GM23338 (cell line): ENCODE results near the gene CDH5. TPM values are rescaled to one million over a fixed set of nuclear protein-coding genes. Genes with fewer than 3 reads are reported as not detected.

ENCODE experiments used
- ATAC-seq: fragments of 200-7000 bp; cut with Tn5 transposase; 3 replicates; pipeline ENCODE4 v1.9.1; 2020
- DNase-seq: peaks from one replicate; pipeline ENCODE4 v3.0.0-alpha.2; 2015; ENCODE audit warnings: low spot score
- H2AFZ ChIP-seq: fragments of 200-600 bp; sonication (generic); 2 replicates; pipeline ENCODE4 v1.8.0; 2016; ENCODE audit warnings: antibody characterized with exemption, mild to moderate bottlenecking, moderate library complexity
- H3F3A ChIP-seq: fragments of 200-600 bp; sonication (generic); replicated peaks from 2 replicates; pipeline ENCODE4 v1.8.0; 2017; ENCODE audit warnings: antibody characterized with exemption, mixed run types, low read depth
- H3K27ac ChIP-seq: fragments of 200-600 bp; sonication (generic); 2 replicates; pipeline ENCODE4 v1.6.1; 2016; ENCODE audit warnings: low read depth
- H3K27me3 ChIP-seq: fragments of 200-600 bp; sonication (generic); 2 replicates; pipeline ENCODE4 v1.8.0; 2016; ENCODE audit warnings: mild to moderate bottlenecking, mixed run types, moderate library complexity; ENCODE audit not compliant: insufficient read depth
- H3K36me3 ChIP-seq: fragments of 200-600 bp; sonication (generic); 2 replicates; pipeline ENCODE4 v1.8.0; 2016; ENCODE audit warnings: mild to moderate bottlenecking; ENCODE audit not compliant: insufficient read depth
- H3K4me1 ChIP-seq: fragments of 200-600 bp; sonication (generic); 2 replicates; pipeline ENCODE4 v1.8.0; 2016; ENCODE audit warnings: mild to moderate bottlenecking, moderate library complexity; ENCODE audit not compliant: insufficient read depth
- H3K4me2 ChIP-seq: fragments of 200-600 bp; sonication (generic); 2 replicates; pipeline ENCODE4 v1.7.1; 2017; ENCODE audit warnings: mixed run types
- H3K4me3 ChIP-seq: fragments of 200-600 bp; sonication (generic); 2 replicates; pipeline ENCODE4 v1.6.1; 2016; ENCODE audit warnings: mixed run types
- H3K79me2 ChIP-seq: fragments of 200-600 bp; sonication (generic); replicated peaks from 2 replicates; pipeline ENCODE4 v1.8.0; 2017; ENCODE audit warnings: mild to moderate bottlenecking; ENCODE audit not compliant: insufficient read depth
- H3K9me2 ChIP-seq: fragments of 200-600 bp; sonication (generic); 2 replicates; pipeline ENCODE4 v1.8.0; 2017; ENCODE audit not compliant: insufficient read depth
- H4K20me1 ChIP-seq: fragments of 200-600 bp; sonication (generic); replicated peaks from 2 replicates; pipeline ENCODE4 v1.8.0; 2017; ENCODE audit warnings: mild to moderate bottlenecking; ENCODE audit not compliant: insufficient read depth
- H3K27ac Mint-ChIP-seq: 2 replicates; pipeline ENCODE4 v1.8.0; 2020; ENCODE audit warnings: inconsistent platforms, mild to moderate bottlenecking, moderate library complexity, mixed read lengths
- H3K27me3 Mint-ChIP-seq: 3 replicates; pipeline ENCODE4 v1.8.0; 2022; ENCODE audit warnings: low read depth, mild to moderate bottlenecking, moderate library complexity, mixed read lengths, inconsistent platforms; ENCODE audit not compliant: insufficient read depth, poor library complexity
- H3K36me3 Mint-ChIP-seq: 3 replicates; pipeline ENCODE4 v1.8.0; 2021; ENCODE audit warnings: low read depth, mild to moderate bottlenecking, inconsistent platforms, moderate library complexity, mixed read lengths
- H3K4me1 Mint-ChIP-seq: 3 replicates; pipeline ENCODE4 v1.8.0; 2020; ENCODE audit warnings: mild to moderate bottlenecking, inconsistent platforms, mixed read lengths
- H3K4me3 Mint-ChIP-seq: 3 replicates; pipeline ENCODE4 v1.8.0; 2021; ENCODE audit warnings: moderate library complexity, mild to moderate bottlenecking, inconsistent platforms, mixed read lengths
- H3K9me3 Mint-ChIP-seq: 3 replicates; pipeline ENCODE4 v1.8.0; 2020; ENCODE audit warnings: moderate library complexity, mild to moderate bottlenecking, inconsistent platforms, mixed read lengths
- CREB1 ChIP-seq: fragments of 250-450 bp; sonication (Bioruptor Pico); IDR thresholded peaks from 2 replicates; pipeline ENCODE4 v1.5.0; 2020; ENCODE audit warnings: low read depth, mild to moderate bottlenecking, moderate library complexity
- CTCF ChIP-seq, 2 experiments: fragments of 200-600 bp in 1 of 2; sonication (generic) in 1 of 2; conservative IDR thresholded peaks; 2 replicates each; pipeline versions ENCODE4 v1.5.1 to v1.6.1; 2016 to 2017; ENCODE audit warnings: antibody characterized with exemption in 2 of 2, low read depth in 2 of 2, mild to moderate bottlenecking in 2 of 2, moderate library complexity in 1 of 2
- EZH2 ChIP-seq: fragments of 200-600 bp; sonication (generic); IDR thresholded peaks from one replicate; pipeline ENCODE4 v1.8.0; 2017; ENCODE audit warnings: antibody characterized with exemption, mild to moderate bottlenecking, low read depth; ENCODE audit not compliant: unreplicated experiment
- EZH2phosphoT487 ChIP-seq: fragments of 200-600 bp; sonication (generic); IDR thresholded peaks from one replicate; pipeline ENCODE4 v1.8.1; 2018; ENCODE audit warnings: antibody characterized with exemption; ENCODE audit not compliant: unreplicated experiment
- JUNB ChIP-seq: IDR thresholded peaks from one replicate; pipeline ENCODE4 v1.6.1; 2016; ENCODE audit warnings: antibody characterized with exemption; ENCODE audit not compliant: unreplicated experiment
- POLR2AphosphoS5 ChIP-seq: IDR thresholded peaks from 2 replicates; pipeline ENCODE4 v1.6.1; 2016; ENCODE audit warnings: antibody characterized with exemption, low read depth
- REST ChIP-seq: IDR thresholded peaks from one replicate; pipeline ENCODE4 v1.6.1; 2018; ENCODE audit warnings: antibody characterized with exemption; ENCODE audit not compliant: unreplicated experiment
- ZNF114 ChIP-seq: fragments of 250-450 bp; sonication (Bioruptor Pico); IDR thresholded peaks from 2 replicates; pipeline ENCODE4 v1.5.0; 2020; ENCODE audit warnings: mild to moderate bottlenecking, moderate library complexity
- ZNF462 ChIP-seq: fragments of 250-450 bp; sonication (Bioruptor Pico); IDR thresholded peaks from 2 replicates; pipeline ENCODE4 v1.5.0; 2020; ENCODE audit warnings: mild to moderate bottlenecking, moderate library complexity
- polyA plus RNA-seq: library from polyadenylated mRNA; unstranded; fragments of >200 nt; fragmentation: Nextera tagmentation; extraction: Ambion mirVana; gene quantifications from 2 replicates; pipeline ENCODE4 v1.2.1, GENCODE V29; 2016
- total RNA-seq: library from RNA; depleted of rRNA; stranded (reverse); fragments of >200 nt; shearing (Covaris generic); gene quantifications from 2 replicates; pipeline ENCODE4 v1.2.3, GENCODE V29; 2014

The CDH5 gene
- total and polyA plus RNA-seq, 2 experiments from 2014 or later = 0.18 TPM; not detected in 1

- Histone ChIP-seq H3K4me2 (no peak overlapping the region), H4K20me1 (no peaks in the 10 kb centered on the region), H2AFZ (no peak overlapping the region), H3K79me2 (no peaks in the 10 kb centered on the region), H3K4me3 (no peak overlapping the region), H3K4me1 (no peaks in the 10 kb centered on the region), H3K27me3 (no peaks in the 10 kb centered on the region), H3F3A (no peaks in the 10 kb centered on the region), H3K9me2 (no peaks in the 10 kb centered on the region), H3K36me3 (no peaks in the 10 kb centered on the region), H3K27ac (no peak overlapping the region)
- no peak overlapping the region for H3K27ac Mint-ChIP-seq
- peaks cover 16% of the 10 kb centered on the region for H3K27me3 Mint-ChIP-seq
- no peak overlapping the region for H3K4me3 Mint-ChIP-seq
- no peak for TF ChIP-seq ZNF114
- TF ChIP-seq EZH2 = no peak
- TF ChIP-seq CREB1 (CRISPR knock-in tag) = no peak
- TF ChIP-seq REST = no peak
- TF ChIP-seq ZNF462 (CRISPR knock-in tag) = no peak
- TF ChIP-seq CTCF (conservative IDR thresholded peaks at IDR 0.05; ENCODE audit: low read depth in 2 of 2) = no peak
- TF ChIP-seq JUNB = no peak
- no peak for TF ChIP-seq EZH2phosphoT487
- no peak for TF ChIP-seq POLR2AphosphoS5
- no peak for ATAC-seq
- no peaks in the 10 kb centered on the region; the same call in 2 of the 3 replicates for H3K9me3 Mint-ChIP-seq
- H3K4me1 Mint-ChIP-seq = peaks cover 21% of the 10 kb centered on the region
- DNase-seq = no peak
- H3K36me3 Mint-ChIP-seq = no peaks in the 10 kb centered on the region
These were observed 8.3 kb upstream of the CDH5 start for GRCh38 chr16:66358231-66358630.
